GM15510 (cell line): ENCODE results near the gene IGF2.

Experiments used
- POLR2A ChIP-seq: IDR thresholded peaks from 3 replicates; pipeline ENCODE4 v1.6.1; 2011; ENCODE audit warnings: borderline replicate concordance; ENCODE audit not compliant: insufficient read length; ENCODE audit errors: extremely low read depth

The IGF2 gene

GRCh38 chr11:2137202-2138067 lies 1.8 kb downstream of the IGF2 start:
- TF ChIP-seq POLR2A, result no peak

DNA sequence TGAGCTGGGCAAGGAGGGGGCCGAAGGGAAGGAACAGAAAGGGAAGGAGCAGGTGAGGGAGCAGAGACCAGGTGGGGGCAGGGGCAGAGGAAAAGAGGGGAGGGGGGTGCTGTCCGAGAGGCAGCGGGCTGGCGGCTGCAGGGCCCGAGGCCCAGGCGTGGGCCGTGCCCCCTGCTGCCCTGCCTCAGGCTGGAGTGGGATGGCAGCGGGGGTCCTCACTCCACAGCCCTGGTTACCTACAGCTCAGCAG lies 2.3 kb downstream of the IGF2 start:
- TF ChIP-seq POLR2A, result no peak

DNA sequence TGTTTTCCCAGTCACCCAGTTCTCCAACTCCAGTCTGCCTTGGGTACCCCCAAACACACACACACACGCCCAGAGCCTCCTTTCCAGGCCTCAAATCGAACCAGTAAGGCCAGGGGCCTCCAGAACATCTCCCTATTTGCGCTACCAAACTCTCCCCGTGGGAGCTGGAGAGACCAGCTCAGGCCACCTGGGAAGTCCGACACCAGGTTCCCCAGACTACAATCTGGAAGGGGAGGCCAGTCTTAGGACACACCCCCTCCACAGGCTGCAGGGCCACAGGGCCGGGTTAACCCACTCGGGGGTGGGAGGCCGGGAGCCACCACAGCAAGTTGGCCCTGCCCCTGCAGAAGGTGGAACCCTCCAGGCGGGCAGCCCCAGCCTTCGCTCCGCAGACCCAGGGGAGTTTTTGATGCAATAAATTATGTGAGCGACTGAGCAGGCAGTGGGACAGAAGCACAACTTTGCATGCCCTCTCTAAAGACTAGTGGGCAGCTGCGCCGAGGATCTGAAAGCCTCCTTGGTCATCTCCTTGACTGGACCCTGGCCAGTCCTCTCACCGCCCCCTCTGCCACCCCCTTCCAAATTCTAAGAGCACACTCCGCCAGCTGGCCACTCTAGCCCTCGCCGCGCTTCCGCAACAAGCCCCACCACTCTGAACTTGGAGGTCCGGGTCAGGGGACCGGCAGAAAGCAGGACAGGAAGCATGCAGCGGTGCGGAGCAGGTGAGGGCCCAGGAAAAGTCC lies 2.8 kb downstream of the IGF2 start:
- TF ChIP-seq POLR2A, result no peak

DNA sequence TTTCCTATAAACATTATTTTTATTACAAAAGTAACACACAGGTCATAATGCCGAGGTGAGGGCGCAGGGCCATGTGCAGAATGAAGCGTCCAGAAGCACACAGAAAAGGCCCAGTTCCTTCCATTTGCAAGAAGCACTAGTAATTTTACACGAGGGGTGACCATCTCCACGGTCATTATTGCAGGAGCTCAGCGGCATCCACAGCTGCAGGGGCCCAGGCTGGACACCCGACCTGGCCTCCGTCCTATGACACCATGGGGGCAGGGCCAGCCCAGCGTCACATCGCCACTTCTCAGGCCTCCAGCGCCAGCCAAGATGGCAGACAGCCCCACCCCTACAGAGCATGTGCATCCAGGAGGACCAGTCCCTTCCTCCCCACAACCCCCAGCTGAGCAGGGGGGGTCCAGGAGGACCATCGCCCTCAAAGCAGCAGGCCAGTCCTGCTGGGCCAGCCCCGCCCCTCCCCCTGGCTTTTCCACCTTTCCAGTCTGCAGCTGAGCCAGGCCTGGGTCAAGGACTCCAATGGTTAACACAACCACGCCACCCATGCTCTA lies 3.5 kb downstream of the IGF2 start:
- TF ChIP-seq POLR2A, result no peak

DNA sequence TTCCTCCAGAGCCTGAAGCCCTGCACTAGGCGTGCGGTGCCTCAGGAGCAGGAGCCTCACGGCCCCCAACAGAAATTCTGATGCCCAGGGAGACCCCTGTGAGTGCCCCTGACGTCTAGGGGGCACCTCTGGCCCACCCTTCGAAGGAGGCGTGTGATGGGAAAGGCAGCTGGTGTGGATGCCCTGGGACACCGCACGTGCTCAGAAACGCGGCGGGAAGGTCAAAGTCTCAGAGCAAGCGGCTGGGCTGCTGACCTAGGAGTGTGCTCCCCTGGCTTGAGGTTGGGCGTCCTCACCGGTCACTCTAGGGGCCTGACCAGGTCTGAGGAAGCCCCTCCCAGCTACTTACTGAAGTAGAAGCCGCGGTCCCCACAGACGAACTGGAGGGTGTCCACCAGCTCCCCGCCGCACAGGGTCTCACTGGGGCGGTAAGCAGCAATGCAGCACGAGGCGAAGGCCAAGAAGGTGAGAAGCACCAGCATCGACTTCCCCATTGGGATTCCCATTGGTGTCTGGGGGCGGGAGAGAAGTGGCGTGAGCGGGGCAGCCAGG lies 4.1 kb downstream of the IGF2 start:
- no peak for TF ChIP-seq POLR2A

GRCh38 chr11:2134022-2135010 lies 4.9 kb downstream of the IGF2 start:
- no peak for TF ChIP-seq POLR2A

- no peak for TF ChIP-seq POLR2A
Measured at GRCh38 chr11:2133241-2134021, 5.8 kb downstream of the IGF2 start.

- no peak for TF ChIP-seq POLR2A
Measured at GRCh38 chr11:2132874-2133240, 6.3 kb downstream of the IGF2 start.

DNA sequence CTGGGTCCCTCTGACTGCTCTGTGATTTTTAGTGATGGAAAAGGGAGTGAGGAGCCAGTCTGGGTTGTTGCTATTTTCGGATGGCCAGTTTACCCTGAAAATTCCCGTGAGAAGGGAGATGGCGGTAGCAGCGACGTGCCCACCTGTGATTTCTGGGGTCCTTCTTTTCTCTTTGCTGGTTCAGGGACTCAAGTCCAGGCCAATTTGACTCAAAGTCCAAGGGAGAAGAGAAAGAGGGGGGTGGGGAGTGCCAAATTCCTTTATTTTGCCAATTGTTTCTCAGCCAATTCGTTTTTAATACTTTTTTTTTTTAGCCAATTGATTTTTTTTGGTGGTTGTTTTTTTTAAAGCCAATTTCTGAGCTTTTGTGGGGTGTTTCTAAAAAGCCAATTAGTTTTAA lies 6.9 kb downstream of the IGF2 start:
- no peak for TF ChIP-seq POLR2A

DNA sequence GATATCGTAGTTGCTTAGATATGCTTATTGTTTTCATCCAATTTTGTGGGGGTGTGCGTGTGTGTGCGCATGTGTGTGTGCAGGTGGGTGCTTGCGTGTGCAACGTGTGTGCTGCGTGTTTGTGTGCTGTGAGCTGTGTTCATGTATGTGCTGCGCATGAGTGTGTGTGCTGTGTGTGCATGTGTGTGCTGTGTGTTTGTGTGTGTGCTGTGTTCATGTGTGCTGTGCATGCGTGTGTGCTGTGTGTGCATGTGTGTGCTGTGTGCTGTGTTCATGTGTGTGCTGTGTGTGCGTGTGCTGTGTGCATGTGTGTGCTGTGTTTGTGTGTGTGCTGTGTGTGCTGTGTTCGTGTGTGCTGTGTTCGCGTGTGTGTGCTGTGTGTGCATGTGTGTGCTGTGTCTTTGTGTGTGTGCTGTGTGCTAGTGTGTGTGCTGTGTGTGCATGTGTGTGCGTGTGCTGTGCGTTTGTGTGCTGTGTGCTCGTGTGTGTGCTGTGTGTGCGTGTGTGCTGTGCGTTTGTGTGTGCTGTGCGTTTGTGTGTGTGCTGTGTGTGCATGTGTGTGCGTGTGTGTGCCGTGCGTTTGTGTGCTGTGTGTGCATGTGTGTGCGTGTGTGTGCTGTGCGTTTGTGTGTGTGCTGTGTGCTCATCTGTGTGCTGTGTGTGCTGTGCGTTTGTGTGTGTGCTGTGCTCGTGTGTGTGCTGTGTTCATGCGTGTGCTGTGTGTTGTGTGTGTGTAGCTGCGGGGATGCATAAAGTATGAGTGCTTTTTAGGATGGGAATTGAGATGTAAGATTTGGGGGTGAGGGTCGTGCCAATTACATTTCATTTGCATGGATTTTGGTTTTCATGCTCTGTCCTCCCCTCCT lies 7.6 kb downstream of the IGF2 start:
- no peak for TF ChIP-seq POLR2A

GRCh38 chr11:2130881-2131352 lies 8.3 kb downstream of the IGF2 start:
- TF ChIP-seq POLR2A, result no peak

DNA sequence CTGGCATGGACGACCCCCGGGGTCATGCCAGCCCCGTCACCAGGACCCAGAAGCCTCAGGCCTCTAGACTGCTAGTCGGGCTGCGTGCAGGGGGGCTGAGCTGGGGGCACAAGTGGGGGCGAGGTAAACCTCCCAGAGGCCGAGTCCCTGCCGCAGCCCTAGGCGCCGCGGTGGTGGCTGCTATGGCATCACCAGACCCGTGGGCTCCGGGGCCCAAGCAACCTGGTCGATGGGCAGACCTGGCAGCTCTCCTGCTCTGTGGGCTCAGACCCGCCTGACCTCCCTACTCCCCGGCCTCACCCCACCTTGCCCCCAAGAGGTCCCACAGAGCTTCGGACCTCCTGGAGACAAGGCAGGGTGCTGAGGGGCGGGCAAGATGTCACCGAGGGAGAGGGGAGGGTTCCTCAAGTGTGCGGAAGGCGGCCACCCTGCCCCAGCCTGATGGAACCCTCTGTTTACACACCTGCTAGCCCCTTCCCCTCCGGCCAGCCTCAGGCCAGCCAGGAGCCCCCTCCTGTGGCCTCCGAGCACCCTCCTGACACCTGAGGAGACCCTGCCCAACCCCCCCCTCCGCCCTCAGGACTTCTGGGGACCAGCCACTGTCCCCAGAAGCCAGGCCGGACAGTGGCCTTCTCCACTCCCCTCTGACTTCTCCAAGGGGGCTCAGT lies 9.4 kb downstream of the IGF2 start:
- no peak for TF ChIP-seq POLR2A
